ENCODE data around the gene SCO2.

The SCO2 gene

GRCh38 chr22:50525104-50525857 is at the start of gene SCO2:
Gene SCO2 (minus strand): TSS chr22:50525598. CDS start chr22:50524411, 1,187 bp downstream.
- peak; percentile 97 to 98 for DNase-seq

GRCh38 chr22:50574383-50574755 is 49.0 kb upstream of the SCO2 start:
- no peak for DNase-seq

- DNase-seq = no peak
Observed at GRCh38 chr22:50573491-50574382, 48.3 kb upstream of the SCO2 start.

- DNase-seq = no peak
Observed at GRCh38 chr22:50572965-50573364, 47.6 kb upstream of the SCO2 start.

GRCh38 chr22:50571264-50572175 is 46.1 kb upstream of the SCO2 start:
- no peak for DNase-seq

- no peak for DNase-seq
Observed at GRCh38 chr22:50570861-50571260, 45.5 kb upstream of the SCO2 start.

GRCh38 chr22:50569896-50570535 is 44.6 kb upstream of the SCO2 start:
- DNase-seq = no peak

GRCh38 chr22:50569041-50569459 is 43.7 kb upstream of the SCO2 start:
- no peak for DNase-seq

GRCh38 chr22:50568626-50569025 is 43.2 kb upstream of the SCO2 start:
- DNase-seq = no peak

GRCh38 chr22:50567721-50568252 is 42.4 kb upstream of the SCO2 start:
- no peak for DNase-seq

- DNase-seq = no peak
Observed at GRCh38 chr22:50564289-50564688, 38.9 kb upstream of the SCO2 start.

GRCh38 chr22:50563413-50564160 is 38.2 kb upstream of the SCO2 start:
- DNase-seq = no peak

- peak; percentile 99 for DNase-seq
Observed at GRCh38 chr22:50562523-50563412, 37.4 kb upstream of the SCO2 start, which contains the start of gene SYCE3. Gene SYCE3 (minus strand): TSS chr22:50562919. CDS start chr22:50556405, 6,514 bp downstream.

- DNase-seq = no peak
Observed at GRCh38 chr22:50561401-50562358, 36.3 kb upstream of the SCO2 start.

GRCh38 chr22:50560034-50560433 is 34.6 kb upstream of the SCO2 start:
- DNase-seq = no peak

- DNase-seq = no peak
Observed at GRCh38 chr22:50556703-50557102, 31.3 kb upstream of the SCO2 start.

GRCh38 chr22:50553310-50553709 is 27.9 kb upstream of the SCO2 start:
- no peak for DNase-seq

- DNase-seq = no peak
Observed at GRCh38 chr22:50551160-50551752, 25.9 kb upstream of the SCO2 start.

- no peak for DNase-seq
Observed at GRCh38 chr22:50550395-50550794, 25.0 kb upstream of the SCO2 start.
